ENCODE results near the gene SPHK2. TPM values are rescaled to one million over a fixed set of nuclear protein-coding genes. Genes with fewer than 3 reads are reported as not detected.
"Not testable (repeated sequence)": the region's sequence is repeated elsewhere in the genome, so short reads cannot be mapped to it uniquely, and the experiment has no call there.

The SPHK2 gene
- total RNA-seq, 2 experiments from 2014 or later, result 22.3 to 22.9 TPM

GRCh38 chr19:48629599-48630295 is 10.4 kb downstream of the SPHK2 start:
- POLR2A ChIA-PET, result interaction anchor here (0.6 to 9.6 kb wide), 2 partner anchors 10 to 244 kb away, joined by 3 to 154 read pairs; partner anchors contain the start of genes FAM83E, RPL18 and SPHK2
- ATAC-seq (no peak), DNase-seq (peak; percentile 46)
- Mint-ChIP-seq H3K4me1 (ENCODE audit: low read depth) (peaks cover 40% of the 10 kb centered on the region), H3K27me3 (no peaks in the 10 kb centered on the region), H3K36me3 (ENCODE audit: low read depth) (peaks cover 4% of the 10 kb centered on the region), H3K4me3 (no peak overlapping the region), H3K27ac (no peak overlapping the region), H3K9me3 (no peaks in the 10 kb centered on the region)
- no peak for TF ChIP-seq CTCF (IDR thresholded peaks at IDR 0.05)
- intact Hi-C loops (cut with micrococcal nuclease), result loop anchor here (10.0 kb wide), 1 partner anchor 245 kb away; the partner anchor contains the start of gene PPP1R15A
- CTCF ChIA-PET, result interaction anchor here (1.1 kb wide), 1 partner anchor 13 kb away, joined by 3 read pairs; no protein-coding TSS in a partner anchor

DNA sequence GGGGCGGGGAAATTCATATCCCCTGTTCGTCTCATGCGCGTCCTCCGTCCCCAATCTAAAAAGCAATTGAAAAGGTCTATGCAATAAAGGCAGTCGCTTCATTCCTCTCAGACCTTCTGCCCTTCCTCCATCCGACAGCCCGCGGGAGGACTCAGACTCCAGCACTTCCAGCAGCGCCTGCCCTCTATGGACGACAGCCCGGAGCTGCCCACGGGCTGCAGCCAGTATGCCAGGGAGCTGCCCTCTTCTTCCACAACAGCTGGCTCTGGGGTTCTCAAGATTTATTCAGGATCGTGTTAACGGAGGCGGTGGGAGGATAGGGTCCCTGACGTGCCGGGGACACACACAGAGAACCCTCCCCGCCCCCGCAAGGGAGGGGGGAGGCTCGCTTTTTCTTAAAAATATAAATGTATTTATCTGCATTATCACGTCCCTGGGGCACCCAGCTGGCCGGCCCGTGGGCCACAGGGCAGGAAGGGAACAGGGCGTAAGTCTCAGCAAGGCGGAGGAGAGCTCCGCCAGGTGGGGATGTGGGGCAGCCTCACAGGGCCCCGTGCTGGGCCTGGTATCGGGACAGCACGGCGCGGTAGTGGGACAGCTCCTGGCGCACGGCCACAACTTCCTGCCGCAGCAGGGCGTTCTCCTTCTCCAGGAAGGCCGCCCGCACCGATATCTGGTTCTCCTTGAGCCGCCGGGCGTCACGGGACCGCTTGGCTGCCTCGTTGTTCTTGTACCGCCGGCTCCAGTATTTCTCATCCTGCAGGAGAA is 11.2 kb downstream of the SPHK2 start:
- ChIA-PET CTCF (interaction anchor here (1.1 kb wide), 1 partner anchor 13 kb away, joined by 3 read pairs; no protein-coding TSS in a partner anchor), POLR2A (interaction anchor here (0.6 to 9.6 kb wide), 2 partner anchors 11 to 243 kb away, joined by 3 to 154 read pairs; partner anchors contain the start of genes FAM83E, RPL18 and SPHK2)
- Mint-ChIP-seq H3K4me3 (no peak overlapping the region), H3K27me3 (no peaks in the 10 kb centered on the region), H3K9me3 (no peaks in the 10 kb centered on the region), H3K36me3 (ENCODE audit: low read depth) (peaks cover 4% of the 10 kb centered on the region), H3K4me1 (ENCODE audit: low read depth) (peaks cover 41% of the 10 kb centered on the region), H3K27ac (no peak overlapping the region)
- TF ChIP-seq CTCF (IDR thresholded peaks at IDR 0.05), result no peak
- no peak for DNase-seq
- intact Hi-C loops (cut with micrococcal nuclease), result loop anchor here (10.0 kb wide), 1 partner anchor 244 kb away; the partner anchor contains the start of gene PPP1R15A
- ATAC-seq, result no peak

GRCh38 chr19:48631225-48631624 is 11.9 kb downstream of the SPHK2 start:
- H3K9me3 Mint-ChIP-seq, result no peaks in the 10 kb centered on the region
- no peak for TF ChIP-seq CTCF (IDR thresholded peaks at IDR 0.05)
- CTCF ChIA-PET, result no interaction called here
- peaks cover 42% of the 10 kb centered on the region for H3K4me1 Mint-ChIP-seq (ENCODE audit: low read depth)
- POLR2A ChIA-PET, result interaction anchor here (9.6 kb wide), 1 partner anchor 12 kb away, joined by 154 read pairs; the partner anchor contains the start of genes FAM83E, RPL18 and SPHK2
- no peaks in the 10 kb centered on the region for H3K27me3 Mint-ChIP-seq
- H3K4me3 Mint-ChIP-seq, result no peak overlapping the region
- H3K36me3 Mint-ChIP-seq (ENCODE audit: low read depth), result peaks cover 4% of the 10 kb centered on the region
- intact Hi-C loops (cut with micrococcal nuclease), result loop anchor here (10.0 kb wide), 1 partner anchor 244 kb away; the partner anchor contains the start of gene PPP1R15A
- peak overlapping the region; percentile 38 for H3K27ac Mint-ChIP-seq
- no peak for ATAC-seq
- DNase-seq, result no peak

GRCh38 chr19:48632286-48632685 is 13.0 kb downstream of the SPHK2 start:
- H3K4me3 Mint-ChIP-seq; DNase-seq; ATAC-seq; H3K27me3 Mint-ChIP-seq; H3K36me3 Mint-ChIP-seq (ENCODE audit: low read depth); H3K9me3 Mint-ChIP-seq: not testable (repeated sequence)
- Mint-ChIP-seq H3K27ac (peak overlapping the region; percentile 28), H3K4me1 (ENCODE audit: low read depth) (peaks cover 41% of the 10 kb centered on the region)
- ChIA-PET POLR2A (interaction anchor here (2.0 to 9.6 kb wide), 2 partner anchors 12 to 13 kb away, joined by 8 to 154 read pairs; partner anchors contain the start of genes FAM83E, RPL18 and SPHK2), CTCF (interaction anchor here (0.8 to 0.9 kb wide), 2 partner anchors 14 to 23 kb away, joined by 3 read pairs; partner anchors contain the start of gene CA11)
- intact Hi-C loops (cut with micrococcal nuclease), result loop anchor here (10.0 kb wide), 1 partner anchor 243 kb away; the partner anchor contains the start of gene PPP1R15A

DNA sequence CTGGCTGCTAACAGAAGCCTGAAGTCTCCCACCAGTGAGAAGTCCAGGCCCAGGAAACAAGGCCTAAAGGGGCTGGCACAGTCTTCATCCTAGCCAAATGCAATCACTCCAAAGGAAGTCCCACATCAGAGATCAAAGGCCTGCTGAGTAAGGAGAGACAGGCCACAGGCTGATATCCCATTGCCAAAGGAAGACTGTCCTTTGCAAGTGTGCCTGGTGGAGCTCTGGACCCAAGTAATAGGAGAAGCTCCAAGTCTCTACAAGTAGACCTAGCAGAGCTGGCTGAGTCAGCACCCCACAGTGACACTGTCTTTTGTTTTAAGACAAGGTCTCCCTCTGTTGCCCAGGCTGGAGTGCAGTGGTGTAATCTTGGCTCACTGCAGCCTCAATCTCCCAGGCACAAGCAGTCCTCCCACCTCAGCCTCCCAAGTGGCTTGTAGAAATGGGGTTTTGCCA is 13.4 kb downstream of the SPHK2 start:
- H3K36me3 Mint-ChIP-seq (ENCODE audit: low read depth), result peaks cover 2% of the 10 kb centered on the region
- no peak for TF ChIP-seq CTCF (IDR thresholded peaks at IDR 0.05)
- peaks cover 38% of the 10 kb centered on the region for H3K4me1 Mint-ChIP-seq (ENCODE audit: low read depth)
- peak; percentile 45 for DNase-seq
- H3K4me3 Mint-ChIP-seq, result no peak overlapping the region
- ChIA-PET POLR2A (interaction anchor here (0.6 to 9.6 kb wide), 3 partner anchors 12 to 340 kb away, joined by 4 to 154 read pairs (median 8); partner anchors contain the start of genes FAM83E, RPL18 and SPHK2), CTCF (interaction anchor here (0.8 to 0.9 kb wide), 2 partner anchors 13 to 24 kb away, joined by 3 read pairs; partner anchors contain the start of gene CA11)
- H3K9me3 Mint-ChIP-seq, result no peaks in the 10 kb centered on the region
- ATAC-seq, result no peak
- H3K27me3 Mint-ChIP-seq, result no peaks in the 10 kb centered on the region
- intact Hi-C loops (cut with micrococcal nuclease), result loop anchor here (10.0 kb wide), 1 partner anchor 242 kb away; the partner anchor contains the start of gene PPP1R15A
- peak overlapping the region; percentile 28 for H3K27ac Mint-ChIP-seq

Data from activated CD8-positive, alpha-beta T cell treated with anti-CD3 and anti-CD28 coated beads for 36 hours (primary cell).